Panc1 (cell line): ENCODE measurements around the gene COL4A1. TPM values are rescaled to one million over a fixed set of nuclear protein-coding genes. Genes with fewer than 3 reads are reported as not detected.

Source experiments
- ATAC-seq: fragments of 200-7000 bp; cut with Tn5 transposase; 2 replicates; pipeline ENCODE4 v1.9.1; 2020; ENCODE audit warnings: mild to moderate bottlenecking, moderate library complexity
- BruUV-seq: library from RNA; stranded (reverse); fragments of 400-500 nt; replicated peaks from 2 replicates; lab custom pipeline; 2021; lab: Mats Ljungman, UMichigan
- CTCF ChIA-PET: fragments of 300-600 bp; sonication (Branson Sonifier 250); formaldehyde crosslinking; loops from one replicate; lab custom pipeline; 2022; ENCODE audit warnings: antibody characterized with exemption; lab: Charles Lee
- POLR2A ChIA-PET: fragments of 300-600 bp; sonication (Branson Sonifier 250); formaldehyde crosslinking; loops from one replicate; lab custom pipeline; 2022; ENCODE audit warnings: antibody characterized with exemption; lab: Charles Lee
- DNase-seq: peaks from one replicate; pipeline ENCODE4 v3.0.0-alpha.2; 2010; ENCODE audit warnings: low read depth, low spot score
- H3K27ac ChIP-seq: 2 replicates; pipeline ENCODE4 v1.5.1; 2011; ENCODE audit warnings: mild to moderate bottlenecking, low read length, inconsistent platforms
- H3K27me3 ChIP-seq: fragments of 200-500 bp; sonication (Bioruptor generic); 2 replicates; pipeline ENCODE4 v1.6.0; 2014; ENCODE audit warnings: low read length, inconsistent platforms; ENCODE audit not compliant: control insufficient read depth, insufficient read depth
- H3K36me3 ChIP-seq: fragments of 200-500 bp; sonication (Bioruptor generic); 2 replicates; pipeline ENCODE4 v1.5.1; 2014; ENCODE audit warnings: inconsistent platforms, mild to moderate bottlenecking, low read length, moderate library complexity; ENCODE audit not compliant: control insufficient read depth, insufficient read depth
- H3K4me1 ChIP-seq: 2 replicates; pipeline ENCODE4 v1.5.1; 2011; ENCODE audit warnings: inconsistent platforms, mild to moderate bottlenecking, low read length, moderate library complexity; ENCODE audit not compliant: control insufficient read depth, insufficient read depth
- H3K4me3 ChIP-seq, 2 experiments: 2 replicates each; pipeline ENCODE4 v1.5.1; 2011 to 2012; ENCODE audit warnings: low read depth in 2 of 2, low read length in 2 of 2, mild to moderate bottlenecking in 2 of 2, inconsistent platforms in 1 of 2, moderate library complexity in 1 of 2
- H3K9me3 ChIP-seq: fragments of 200-500 bp; sonication (Bioruptor generic); 2 replicates; pipeline ENCODE4 v1.5.1; 2014; ENCODE audit warnings: low read depth, mild to moderate bottlenecking, inconsistent platforms, low read length, moderate library complexity; ENCODE audit not compliant: control insufficient read depth, insufficient read depth
- CTCF ChIP-seq: fragments of 450-650 bp; IDR thresholded peaks from 2 replicates; pipeline ENCODE4 v1.5.1; 2017; ENCODE audit warnings: mild to moderate bottlenecking
- POLR2AphosphoS5 ChIP-seq: IDR thresholded peaks from 2 replicates; pipeline ENCODE4 v1.6.1; 2012; ENCODE audit warnings: mild to moderate bottlenecking, low read depth, low read length, moderate library complexity
- REST ChIP-seq, 2 experiments: IDR thresholded peaks; 2 replicates each; pipeline ENCODE4 v1.6.1; 2011 to 2012; ENCODE audit warnings: low read depth in 2 of 2, control low read depth in 1 of 2, low read length in 1 of 2, mild to moderate bottlenecking in 1 of 2, moderate library complexity in 1 of 2; ENCODE audit not compliant: insufficient read depth in 1 of 2
- SIN3A ChIP-seq: IDR thresholded peaks from 2 replicates; pipeline ENCODE4 v1.6.1; 2012; ENCODE audit warnings: low read depth, mild to moderate bottlenecking, low read length, moderate library complexity, borderline replicate concordance; ENCODE audit not compliant: insufficient read depth
- TCF7L2 ChIP-seq: IDR thresholded peaks from 2 replicates; pipeline ENCODE4 v1.6.1; 2011; ENCODE audit warnings: mild to moderate bottlenecking, low read depth, low read length, inconsistent platforms
- in situ Hi-C: cut with HindIII; loops from 2 replicates; pipeline ENCODE4 v1.10.0; 2016; ENCODE audit warnings: low sequenced_read_pairs, low pct_unique_long_range_greater_than_20kb
- intact Hi-C: fragments of 100-400 bp; cut with micrococcal nuclease; formaldehyde crosslinking; loops from one replicate; pipeline ENCODE4 v1.10.0; 2022; ENCODE audit not compliant: unreplicated experiment
- total RNA-seq: library from RNA; stranded (reverse); gene quantifications from one replicate; pipeline ENCODE4 v1.2.1, GENCODE V29; 2021; ENCODE audit not compliant: unreplicated experiment

The COL4A1 gene
- total RNA-seq, 1 experiment from 2014 or later = 1.1 TPM

- Histone ChIP-seq H3K4me3 (no peak overlapping the region), H3K36me3 (no peaks in the 10 kb centered on the region), H3K27me3 (no peaks in the 10 kb centered on the region), H3K4me1 (no peaks in the 10 kb centered on the region), H3K9me3 (no peaks in the 10 kb centered on the region), H3K27ac (no peak overlapping the region)
- POLR2A ChIA-PET = interaction anchor here (0.6 kb wide), 1 partner anchor 465 kb away, joined by 6 read pairs; no protein-coding TSS in a partner anchor
- BruUV-seq = no TSS peak
- CTCF ChIA-PET = no interaction called here
- intact Hi-C loops = no loop called here
- DNase-seq (no peak), ATAC-seq (no peak)
- in situ Hi-C loops = no loop called here
- TF ChIP-seq CTCF = no peak
- TF ChIP-seq SIN3A = no peak
- no peak for TF ChIP-seq TCF7L2
- no peak for TF ChIP-seq POLR2AphosphoS5
- TF ChIP-seq REST (IDR thresholded peaks at IDR 0.05; ENCODE audit: insufficient read depth in 1 of 2, low read depth in 2 of 2, low read length in 1 of 2) = no peak
Measured at GRCh38 chr13:110177790-110178189, 129.2 kb downstream of the COL4A1 start.

- Histone ChIP-seq H3K27ac (no peak overlapping the region), H3K36me3 (no peaks in the 10 kb centered on the region), H3K9me3 (no peaks in the 10 kb centered on the region), H3K27me3 (no peaks in the 10 kb centered on the region), H3K4me1 (no peaks in the 10 kb centered on the region), H3K4me3 (no peak overlapping the region)
- in situ Hi-C loops = no loop called here
- no peak for ATAC-seq
- no TSS peak for BruUV-seq
- CTCF ChIA-PET = no interaction called here
- POLR2A ChIA-PET = no interaction called here
- intact Hi-C loops = no loop called here
- TF ChIP-seq CTCF (no peak), POLR2AphosphoS5 (no peak), REST (IDR thresholded peaks at IDR 0.05; ENCODE audit: insufficient read depth in 1 of 2, low read depth in 2 of 2, low read length in 1 of 2) (no peak), TCF7L2 (no peak), SIN3A (no peak)
- no peak for DNase-seq
Measured at GRCh38 chr13:110176431-110176830, 130.5 kb downstream of the COL4A1 start.
